SHP77 (cell line): ENCODE data around the gene BAZ2B.

Source experiments
- DNase-seq, 2 experiments: peaks; one replicate each; lab custom pipeline; 2025; lab: John Stamatoyannopoulos, UW

BAZ2B gene

DNA sequence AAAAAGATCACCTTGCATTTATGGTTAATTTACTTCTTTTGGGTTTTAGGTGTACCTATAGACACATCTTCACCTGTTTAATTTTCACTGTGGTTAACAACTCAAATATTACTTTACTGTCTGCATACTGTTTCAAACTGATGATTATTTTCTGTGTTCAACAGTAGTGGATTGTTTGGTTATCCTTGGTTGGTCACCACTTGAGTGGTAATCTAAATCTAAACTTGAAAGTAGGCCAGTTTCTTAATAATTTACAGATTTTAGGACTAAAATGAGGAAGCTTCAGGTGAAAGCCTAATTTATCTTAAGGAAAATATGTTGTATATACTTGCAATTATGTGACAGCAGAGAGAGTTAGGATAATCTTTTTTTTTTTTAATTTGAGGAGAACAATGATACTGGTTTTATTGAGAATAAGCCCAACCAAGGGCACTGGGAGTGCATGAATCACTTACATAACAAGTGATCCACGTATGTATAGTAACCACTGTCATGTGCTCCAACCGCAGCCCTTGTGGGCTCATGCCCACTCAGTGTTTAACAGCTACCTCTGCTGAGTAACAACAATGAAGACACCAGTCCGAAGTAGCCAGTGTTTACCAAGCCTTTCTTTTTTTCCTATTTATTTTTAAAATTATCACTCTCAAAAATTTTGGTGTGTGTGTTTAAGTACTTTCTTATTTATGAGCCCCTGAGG is 298.8 kb downstream of the BAZ2B start:
- DNase-seq: no peak

DNA sequence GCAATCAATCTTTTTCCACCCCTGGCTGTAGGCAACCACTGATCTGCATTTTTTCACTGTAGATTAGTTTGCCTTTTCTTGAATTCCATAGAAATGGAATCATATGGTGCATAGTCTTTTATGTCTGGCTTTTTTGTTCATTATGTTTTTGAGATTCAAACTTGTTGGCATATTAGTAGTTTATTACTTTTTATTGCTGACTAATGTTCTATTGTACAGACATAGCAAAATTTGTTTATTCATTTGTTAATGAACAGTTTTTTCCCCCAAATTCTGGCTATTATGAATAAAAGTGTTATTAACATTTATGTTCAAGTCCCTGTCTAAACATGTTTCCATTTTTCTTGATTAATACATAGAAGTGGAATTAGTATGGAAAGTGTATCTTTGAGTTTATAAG is 308.4 kb downstream of the BAZ2B start:
- DNase-seq: no peak

DNA sequence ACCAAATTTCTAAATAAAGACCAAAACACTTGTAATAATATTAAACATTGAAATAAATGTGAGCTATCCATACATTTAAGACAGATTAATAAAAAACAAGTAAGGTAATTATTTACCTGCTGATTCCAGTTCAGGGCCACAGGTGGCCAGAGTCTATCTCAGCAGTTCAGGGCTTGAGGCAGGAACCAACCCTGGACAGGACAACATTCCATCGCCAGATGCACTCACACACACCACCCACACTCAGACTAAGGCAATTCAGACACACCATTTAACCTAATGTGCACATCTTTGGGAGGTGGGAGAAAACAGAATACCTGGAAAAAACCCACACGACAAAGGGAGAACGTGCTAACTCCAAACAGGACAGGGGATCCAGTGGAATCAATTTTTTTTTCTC is 315.8 kb downstream of the BAZ2B start:
- DNase-seq: no peak

DNA sequence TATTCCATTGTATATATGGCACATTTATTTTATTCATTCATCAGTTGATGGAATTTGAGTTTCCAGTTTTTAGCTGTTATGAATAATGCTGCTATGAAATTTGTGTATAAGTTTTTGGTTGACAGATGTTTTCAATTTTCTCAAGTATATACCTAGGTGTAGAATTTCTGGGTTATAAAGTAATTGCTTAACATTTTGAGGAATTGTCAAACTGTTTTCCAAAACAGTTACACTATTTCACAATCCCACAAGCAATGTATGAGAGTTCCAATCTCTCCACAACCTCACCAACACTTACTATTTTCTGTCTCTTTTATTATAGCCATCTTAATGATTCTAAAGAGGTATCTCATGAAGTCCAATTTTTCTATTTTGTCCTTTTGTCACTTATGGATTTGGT is 317.4 kb downstream of the BAZ2B start:
- no peak for DNase-seq

DNA sequence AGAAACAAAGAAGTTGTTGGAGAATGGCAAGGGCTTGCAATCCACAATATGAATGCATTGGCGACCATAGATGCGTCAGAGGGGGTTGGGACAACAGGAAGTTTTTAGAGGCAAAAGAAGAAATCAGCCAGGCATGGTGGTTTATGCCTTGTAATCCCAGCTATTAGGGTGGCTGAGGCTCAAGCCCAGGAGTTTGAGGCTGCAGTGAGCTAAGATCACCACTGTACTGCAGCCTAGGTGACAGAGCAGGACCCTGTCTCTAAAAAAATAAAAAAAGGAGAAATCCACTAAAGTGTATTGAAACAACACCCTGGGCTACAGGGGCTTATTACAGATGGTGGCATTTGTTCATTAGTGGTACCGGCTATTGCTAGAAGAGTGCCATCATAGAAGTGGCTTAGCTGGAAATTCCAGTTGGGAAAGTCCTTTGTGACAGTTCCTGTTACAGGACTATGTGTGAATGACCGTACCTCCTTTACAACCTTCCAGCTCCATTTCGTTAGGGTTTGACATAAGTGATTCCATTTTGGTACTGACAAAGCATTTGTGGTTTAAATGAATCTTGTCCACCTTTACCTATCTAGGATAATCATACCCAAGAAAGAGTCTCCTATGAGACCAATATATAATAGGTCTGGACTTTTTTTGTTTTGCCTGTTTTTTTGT is 319.2 kb downstream of the BAZ2B start:
- DNase-seq: no peak

DNA sequence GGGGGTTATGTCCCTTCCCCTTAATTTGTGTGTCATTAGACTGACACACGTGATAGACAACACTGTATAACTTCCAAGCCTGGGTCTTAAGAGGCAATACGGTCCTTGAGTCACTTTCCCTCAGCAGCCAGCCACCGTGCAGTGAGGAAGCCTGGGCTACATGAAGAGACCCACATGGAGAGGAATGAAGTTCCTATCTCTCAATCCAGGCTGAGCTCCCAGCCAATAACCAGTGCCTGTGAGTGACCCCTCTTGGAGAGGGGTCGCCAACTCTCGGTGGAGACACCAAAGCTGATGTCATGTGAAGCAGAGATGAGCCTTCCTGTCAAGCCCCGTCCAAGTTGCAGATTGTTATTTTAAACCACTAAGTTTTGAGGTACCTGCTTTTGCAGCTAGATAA is 324.2 kb downstream of the BAZ2B start:
- DNase-seq: no peak

DNA sequence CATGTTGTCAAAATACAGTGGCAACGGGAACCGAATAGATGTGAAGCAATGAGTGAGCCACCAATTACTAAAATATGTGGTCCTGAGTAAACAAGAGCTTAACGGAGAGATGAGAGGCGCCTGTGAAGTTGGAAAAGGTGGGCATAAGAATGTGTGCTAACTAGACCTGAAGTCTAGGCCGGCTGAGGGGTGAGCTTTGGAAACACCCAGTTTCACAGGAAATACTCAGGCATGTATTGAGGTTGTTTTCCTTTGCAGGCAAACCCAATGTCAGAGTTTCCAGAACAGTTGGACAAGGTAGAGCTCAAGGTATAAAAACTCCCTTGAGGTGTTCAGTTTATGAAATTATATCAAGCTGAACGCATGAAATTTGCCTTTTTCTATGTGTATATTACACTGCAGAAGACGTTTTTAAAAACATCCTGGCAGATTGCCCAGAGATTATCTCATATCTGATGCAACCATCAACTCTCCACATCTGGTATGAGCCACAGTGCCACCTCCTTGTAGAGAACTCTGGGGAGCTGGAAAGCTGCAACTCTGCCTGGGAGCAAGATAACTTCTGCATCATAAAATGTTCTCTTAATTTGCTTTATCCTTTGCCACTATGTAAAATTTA is 325.9 kb downstream of the BAZ2B start:
- peak; percentile 16 to 34 for DNase-seq

DNA sequence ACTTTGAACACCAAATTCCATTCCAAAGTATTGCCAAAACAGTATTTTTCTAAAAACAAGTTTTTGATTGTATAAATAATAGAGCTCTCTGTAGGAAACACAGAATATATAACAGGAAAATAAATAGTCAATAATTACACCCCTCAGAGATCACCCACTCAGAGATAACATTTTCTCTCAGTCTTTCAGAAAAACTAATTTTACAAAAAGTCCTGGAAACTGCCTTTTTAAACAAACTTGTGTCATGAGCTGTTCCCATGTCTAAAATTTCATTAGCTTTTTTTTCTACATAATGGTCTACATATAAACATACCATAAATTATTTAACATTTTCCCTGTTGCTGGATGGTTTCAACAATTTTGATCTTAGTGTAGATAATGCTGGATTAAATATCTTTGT is 328.6 kb downstream of the BAZ2B start:
- no peak for DNase-seq

DNA sequence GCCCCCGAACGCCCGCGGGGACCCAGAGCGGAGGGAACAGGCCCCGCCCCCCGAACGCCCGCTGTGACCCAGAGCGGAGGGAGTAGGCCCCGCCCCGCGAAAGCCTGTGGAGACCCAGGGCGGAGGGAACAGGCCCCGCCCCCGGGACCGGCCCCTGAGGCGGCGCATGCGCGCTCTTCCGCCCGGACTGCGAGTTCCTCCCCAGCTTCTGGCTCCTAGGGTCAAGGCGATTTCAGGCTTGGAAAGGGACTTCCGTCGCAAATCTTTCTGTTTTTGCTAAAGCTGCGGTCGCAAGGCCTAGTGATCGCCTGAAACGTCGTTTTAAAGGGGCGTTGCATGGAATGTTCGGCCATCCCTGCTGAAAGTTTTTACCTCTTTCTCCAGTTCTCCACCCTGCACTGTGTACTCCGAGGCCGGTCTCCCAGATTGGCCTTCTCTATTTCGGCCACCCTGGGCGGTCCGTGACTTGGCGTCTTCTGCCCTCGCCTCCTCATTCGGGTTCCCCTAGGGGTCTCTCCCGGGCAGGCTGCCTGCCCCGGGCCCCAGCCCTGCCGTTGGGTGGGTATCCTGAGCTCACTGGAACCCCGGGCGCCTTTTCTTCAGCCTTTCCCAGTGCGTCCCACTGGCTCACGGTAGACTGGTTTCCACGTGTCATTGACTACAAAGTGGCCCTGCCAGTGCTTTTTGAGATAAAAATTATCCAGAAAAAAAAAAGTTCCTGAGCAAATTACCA is 329.5 kb downstream of the BAZ2B start:
- peak; percentile 76 to 93 for DNase-seq

DNA sequence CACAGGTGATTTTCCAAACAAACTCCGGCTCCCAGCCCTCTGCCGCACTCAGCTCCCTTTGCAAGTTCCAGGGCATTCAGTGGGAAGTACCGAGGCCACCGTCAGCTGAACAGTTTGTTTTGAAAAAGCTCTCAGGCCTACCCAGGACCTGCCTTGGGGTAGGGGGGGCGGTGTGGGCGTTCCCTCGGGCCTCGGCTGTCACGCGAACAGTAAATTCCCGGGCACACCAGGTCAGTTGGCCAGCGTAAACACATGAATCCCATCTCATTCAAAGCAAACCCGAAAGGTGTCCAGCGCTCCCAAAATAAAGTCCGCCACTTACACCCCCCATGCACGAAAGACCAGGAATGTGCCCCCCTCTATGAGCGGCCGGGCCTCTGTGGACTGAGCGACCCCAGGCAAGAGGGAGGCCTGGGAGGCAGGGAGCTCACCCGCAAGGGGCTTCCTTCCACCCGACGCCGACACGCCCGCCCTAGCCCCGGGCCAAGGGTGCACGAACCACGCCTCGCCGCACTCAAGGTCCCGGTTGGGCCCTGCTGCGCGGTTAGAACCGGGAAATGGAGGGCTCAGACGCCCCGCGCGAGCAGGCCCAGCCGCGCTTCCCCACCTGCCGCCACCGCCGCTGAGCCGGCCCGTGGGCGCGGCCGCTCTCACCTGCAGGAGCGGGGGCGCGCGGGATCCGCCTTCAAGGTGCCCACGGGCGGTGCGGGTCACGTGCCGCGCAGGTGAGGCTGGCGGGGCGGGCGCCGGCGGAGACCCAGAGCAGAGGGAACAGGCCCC is 330.2 kb downstream of the BAZ2B start, which contains the start of gene WDSUB1:
Gene WDSUB1, minus strand, starts transcription at position 775 of the 780 bp plus-strand sequence. CDS start 3,634 bp downstream, outside the sequence.
- DNase-seq: peak; percentile 23 to 45

DNA sequence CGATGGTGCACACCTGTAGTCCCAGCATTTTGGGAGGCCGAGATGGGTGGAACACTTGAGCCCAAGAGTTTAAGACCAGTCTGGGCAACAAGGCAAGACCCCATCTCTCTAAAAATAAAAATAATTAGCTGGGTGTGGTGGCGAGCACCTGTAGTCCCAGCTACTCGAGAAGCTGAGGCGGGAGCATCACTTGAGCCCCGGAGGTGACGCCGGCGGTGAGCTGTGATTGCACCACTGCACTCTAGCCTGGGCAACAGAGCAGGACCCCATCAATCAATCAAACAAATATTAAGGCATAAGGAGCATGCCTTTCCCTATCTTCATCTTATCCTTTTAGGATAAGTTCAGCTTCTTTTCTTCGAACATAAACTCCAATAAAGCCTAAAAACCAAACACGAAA is 330.9 kb downstream of the BAZ2B start:
- DNase-seq: no peak

DNA sequence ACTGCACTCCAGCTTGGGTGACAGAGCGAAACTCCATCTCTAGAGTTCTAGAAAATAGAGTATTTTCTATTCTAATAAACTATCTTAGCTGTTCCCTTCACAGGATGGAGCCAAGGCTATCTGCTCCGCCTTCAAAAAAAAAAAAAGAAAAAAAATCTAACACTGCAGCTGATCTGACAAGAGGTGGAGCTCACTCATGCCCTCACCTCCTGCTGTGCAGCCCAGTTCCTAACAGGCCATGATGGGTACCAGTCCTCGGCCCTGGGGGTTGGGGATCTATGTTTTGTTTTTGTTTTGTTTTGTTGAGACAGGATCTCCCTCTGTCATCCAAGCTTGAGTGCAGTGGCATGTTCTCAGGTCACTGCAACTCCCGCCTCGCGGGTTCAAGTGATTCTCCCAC is 332.8 kb downstream of the BAZ2B start:
- DNase-seq: no peak

DNA sequence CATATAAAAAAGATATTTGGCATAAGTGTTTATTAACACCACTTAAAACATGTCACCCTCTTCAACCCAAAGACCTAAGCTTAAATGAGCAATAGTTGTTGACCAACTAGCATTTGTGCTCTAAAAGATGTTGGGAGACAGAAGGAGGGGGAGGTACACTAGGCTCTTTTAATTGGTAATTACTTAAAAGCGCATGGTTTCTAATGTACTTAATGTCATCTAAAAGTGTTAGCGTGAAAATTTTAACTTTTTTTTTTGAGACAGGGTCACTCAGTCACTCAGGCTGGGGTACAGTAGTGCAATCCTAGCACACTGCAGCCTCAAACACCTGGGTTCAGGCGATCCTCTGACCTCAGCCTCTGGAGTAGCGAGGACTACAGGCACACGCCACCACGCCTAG is 335.3 kb downstream of the BAZ2B start:
- DNase-seq: no peak

DNA sequence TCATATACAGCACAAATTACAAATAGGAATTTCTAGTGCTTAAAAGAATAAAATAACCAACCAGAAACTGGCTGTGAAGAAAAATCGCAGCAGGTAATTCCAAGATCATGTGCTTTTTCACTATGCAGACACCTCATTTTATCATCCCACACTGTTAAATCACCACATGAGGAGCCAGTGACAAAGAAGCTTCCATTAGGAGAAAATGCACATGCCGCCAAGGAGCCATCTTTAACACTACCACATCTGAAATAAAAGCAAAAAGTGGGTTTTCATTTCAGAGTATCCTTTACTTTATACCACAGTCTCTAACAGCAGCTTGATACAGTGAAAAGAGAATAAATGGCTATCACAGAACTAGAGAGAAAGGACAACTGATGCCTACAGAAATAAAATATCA is 336.6 kb downstream of the BAZ2B start:
- no peak for DNase-seq

DNA sequence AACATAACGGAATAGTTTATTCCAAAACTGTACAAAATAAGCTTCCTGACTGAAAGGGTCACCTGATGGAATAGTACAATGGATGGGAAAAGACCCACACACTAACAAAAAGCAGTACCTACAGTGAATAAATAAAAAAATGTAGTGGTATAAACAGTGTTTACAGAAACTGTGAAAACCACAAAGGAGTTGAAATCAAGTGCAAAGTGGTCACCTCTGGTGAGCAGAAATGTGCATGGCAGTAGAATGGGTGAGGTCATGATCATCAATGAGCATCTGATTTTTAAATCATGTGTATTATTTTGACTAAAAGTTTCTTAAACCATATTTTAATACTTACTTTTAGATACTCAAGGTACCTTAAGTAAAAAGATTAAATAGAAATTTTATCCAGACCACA is 341.2 kb downstream of the BAZ2B start:
- DNase-seq: no peak

DNA sequence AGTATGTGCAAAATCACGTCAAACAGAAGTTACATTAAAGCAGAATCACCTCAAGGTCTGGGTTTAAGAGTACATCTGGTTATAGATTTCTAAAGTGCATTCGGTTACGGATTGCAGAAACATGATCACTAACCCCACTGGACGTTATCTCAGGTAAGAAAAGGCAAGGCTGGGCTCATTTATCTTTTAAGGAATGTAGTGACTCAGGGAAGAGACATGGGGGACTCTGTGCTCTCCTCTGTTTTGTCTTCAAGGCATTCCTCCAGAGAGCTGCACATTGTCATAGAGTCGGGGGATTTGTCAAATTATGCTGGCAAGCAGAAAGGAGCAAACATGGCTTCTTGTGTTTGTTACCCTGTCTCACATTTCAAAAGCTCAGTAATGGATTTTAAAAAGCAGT is 344.2 kb downstream of the BAZ2B start:
- DNase-seq: no peak

DNA sequence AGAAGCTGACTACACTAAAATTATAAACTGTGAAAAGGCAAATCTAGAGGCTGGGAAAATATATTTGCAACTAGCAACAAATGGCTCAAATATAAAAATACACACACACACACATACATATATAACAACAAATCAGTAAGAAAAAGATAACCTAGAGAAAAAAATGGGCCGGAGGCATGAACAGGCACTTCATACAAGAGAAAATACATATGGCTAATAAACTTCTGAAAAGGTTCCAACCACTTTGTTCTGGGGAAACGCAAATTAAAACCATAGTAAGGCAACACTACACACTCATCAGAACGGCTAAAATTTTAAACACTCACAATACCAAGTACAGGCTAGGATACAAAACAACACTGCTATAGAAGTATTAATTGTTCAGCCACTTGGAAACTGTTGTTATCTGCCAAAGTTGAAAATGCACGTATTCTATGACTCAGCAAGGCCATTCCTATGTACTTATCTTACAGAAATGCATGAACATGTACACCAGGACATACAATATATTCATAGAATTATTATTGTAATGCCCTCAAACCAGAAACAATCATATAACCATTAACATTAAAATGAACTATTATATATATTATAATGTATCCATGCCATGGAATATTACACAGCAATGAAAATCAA is 345.5 kb downstream of the BAZ2B start:
- DNase-seq: no peak
